GM12878 (cell line): ENCODE measurements around the gene ZSWIM9. TPM values are rescaled to one million over a fixed set of nuclear protein-coding genes. Genes with fewer than 3 reads are reported as not detected.

ENCODE experiments used
- ATAC-seq: fragments of 200-7000 bp; cut with Tn5 transposase; 3 replicates; pipeline ENCODE4 v1.9.1; 2020; ENCODE audit warnings: mild to moderate bottlenecking, moderate library complexity
- Bru-seq: library from RNA; stranded (reverse); fragments of 400-500 nt; gene quantifications from one replicate; lab custom pipeline; 2021; lab: Mats Ljungman, UMichigan
- BruChase-seq, 2 experiments: library from RNA; stranded (reverse); fragments of 400-500 nt; gene quantifications; one replicate each; lab custom pipeline; 2021; lab: Mats Ljungman, UMichigan
- BruUV-seq: library from RNA; stranded (reverse); fragments of 400-500 nt; replicated peaks from 2 replicates; lab custom pipeline; 2021; lab: Mats Ljungman, UMichigan
- CTCF ChIA-PET: fragments of 300-600 bp; sonication (Branson Sonifier 250); formaldehyde crosslinking; extraction: SDS; loops from one replicate; lab custom pipeline; 2021; ENCODE audit warnings: inconsistent platforms; lab: Yijun Ruan, JAX
- POLR2A ChIA-PET: fragments of 350-600 bp; formaldehyde crosslinking; extraction: SDS; loops from one replicate; lab custom pipeline; 2021; ENCODE audit warnings: inconsistent platforms; lab: Charles Lee
- RAD21 ChIA-PET: fragments of 300-600 bp; sonication (Branson Sonifier 250); formaldehyde crosslinking; loops from one replicate; lab custom pipeline; 2023; ENCODE audit warnings: antibody characterized with exemption; ENCODE audit not compliant: unreplicated experiment; lab: Charles Lee
- SMC1A ChIA-PET: fragments of 300-600 bp; sonication (Branson Sonifier 250); formaldehyde crosslinking; loops from one replicate; lab custom pipeline; 2023; ENCODE audit not compliant: unreplicated experiment, uncharacterized antibody; lab: Charles Lee
- DNase-seq: peaks from one replicate; pipeline ENCODE4 v3.0.0-alpha.2; 2011; ENCODE audit warnings: low read depth, low spot score
- FAIRE-seq: peaks from 3 replicates; lab custom pipeline; 2011; peaks lifted over from hg19 to GRCh38; lab: Jason Lieb, UNC
- H2AFZ ChIP-seq: 2 replicates; pipeline ENCODE4 v1.6.0; 2011; ENCODE audit warnings: low read depth, low read length, control low read depth; ENCODE audit not compliant: control insufficient read depth
- H3K27ac ChIP-seq: 2 replicates; pipeline ENCODE4 v1.5.1; 2011; ENCODE audit warnings: control low read depth; ENCODE audit not compliant: control insufficient read depth, insufficient read depth
- H3K27me3 ChIP-seq, 2 experiments: replicated peaks in 1 of 2; 2 replicates each; pipeline versions ENCODE4 v1.6.0 to v1.6.1; 2011; ENCODE audit warnings: low read length in 1 of 2; ENCODE audit not compliant: control insufficient read depth in 2 of 2, insufficient read depth in 2 of 2
- H3K36me3 ChIP-seq, 2 experiments: 2 replicates each; pipeline ENCODE4 v1.5.1; 2011; ENCODE audit warnings: low read length in 1 of 2; ENCODE audit not compliant: control insufficient read depth in 2 of 2, insufficient read depth in 2 of 2
- H3K4me1 ChIP-seq: 2 replicates; pipeline ENCODE4 v1.6.1; 2011; ENCODE audit warnings: mild to moderate bottlenecking, low read length, moderate library complexity, mixed read lengths; ENCODE audit not compliant: control insufficient read depth, insufficient read depth
- H3K4me2 ChIP-seq: 2 replicates; pipeline ENCODE4 v1.6.0; 2011; ENCODE audit warnings: control low read depth; ENCODE audit not compliant: control insufficient read depth, insufficient read depth
- H3K4me3 ChIP-seq: fragments of 200-600 bp; sonication (generic); 2 replicates; pipeline ENCODE4 v1.5.1; 2016
- H3K79me2 ChIP-seq: 2 replicates; pipeline ENCODE4 v1.6.0; 2011; ENCODE audit warnings: low read length; ENCODE audit not compliant: control insufficient read depth, insufficient read depth
- H3K9ac ChIP-seq: 2 replicates; pipeline ENCODE4 v1.8.0; 2011; ENCODE audit warnings: low read length, control low read depth, mixed read lengths; ENCODE audit not compliant: control insufficient read depth, insufficient read depth
- H3K9me3 ChIP-seq: replicated peaks from 3 replicates; pipeline ENCODE4 v1.5.1; 2011; ENCODE audit warnings: mild to moderate bottlenecking, low read length; ENCODE audit not compliant: control insufficient read depth, insufficient read depth
- H4K20me1 ChIP-seq: 2 replicates; pipeline ENCODE4 v1.6.0; 2011; ENCODE audit not compliant: control insufficient read depth, insufficient read depth
- HDGF ChIP-seq: fragments of 450-650 bp; IDR thresholded peaks from 2 replicates; pipeline ENCODE4 v1.6.1; 2016; ENCODE audit warnings: antibody characterized with exemption
- KDM1A ChIP-seq: fragments of 200-600 bp; sonication (generic); IDR thresholded peaks from 2 replicates; pipeline ENCODE4 v1.6.1; 2016; ENCODE audit warnings: borderline replicate concordance
- NKRF ChIP-seq: fragments of 450-650 bp; conservative IDR thresholded peaks from 2 replicates; pipeline ENCODE4 v1.6.1; 2017; ENCODE audit warnings: mild to moderate bottlenecking, moderate library complexity
- NRF1 ChIP-seq: conservative IDR thresholded peaks from 2 replicates; pipeline ENCODE4 v1.6.1; 2011; ENCODE audit warnings: mild to moderate bottlenecking, low read depth, low read length, improper control_type of control experiment
- SIX5 ChIP-seq: IDR thresholded peaks from 2 replicates; pipeline ENCODE4 v1.6.1; 2011; ENCODE audit warnings: mild to moderate bottlenecking, low read depth, low read length, moderate library complexity; ENCODE audit not compliant: severe bottlenecking
- STAT1 ChIP-seq: fragments of 450-650 bp; conservative IDR thresholded peaks from 2 replicates; pipeline ENCODE4 v1.6.1; 2014; ENCODE audit warnings: antibody characterized with exemption, mild to moderate bottlenecking
- SUZ12 ChIP-seq: fragments of 200-600 bp; sonication (generic); IDR thresholded peaks from one replicate; pipeline ENCODE4 v1.6.1; 2018; ENCODE audit warnings: antibody characterized with exemption, mild to moderate bottlenecking; ENCODE audit not compliant: unreplicated experiment
- ZBTB4 ChIP-seq: fragments of 450-650 bp; formaldehyde crosslinking; IDR thresholded peaks from 2 replicates; pipeline ENCODE4 v1.4.0; 2022; ENCODE audit warnings: mild to moderate bottlenecking, moderate library complexity
- ZNF274 ChIP-seq: IDR thresholded peaks from one replicate; pipeline ENCODE4 v1.8.0; 2011; ENCODE audit not compliant: insufficient read length, insufficient read depth
- WGBS: methylation state at CpG from one replicate; pipeline ENCODE4 v1.1.6; 2016; ENCODE audit warnings: low lambda C conversion rate; ENCODE audit not compliant: insufficient replicate concordance, insufficient coverage; ENCODE audit errors: missing lambda C conversion rate; 5-methylcytosine and 5-hydroxymethylcytosine counted together
- in situ Hi-C: fragments of 300-500 bp; cut with MboI; formaldehyde crosslinking; loops from 9 replicates; pipeline ENCODE4 v1.14.3; 2018; ENCODE audit warnings: mixed read lengths
- intact Hi-C: fragments of 100-400 bp; cut with micrococcal nuclease; formaldehyde crosslinking; loops from one replicate; pipeline ENCODE4 v1.14.2; 2022; ENCODE audit not compliant: unreplicated experiment
- long read RNA-seq, 2 experiments: library from polyadenylated mRNA; unstranded; transcript quantifications; one replicate each; pipeline ENCODE4 v2.0.0, GENCODE V29; 2019 to 2020
- polyA minus RNA-seq, 3 experiments: library from RNA; depleted of rRNA, polyadenylated mRNA; stranded (reverse); fragments of >200 nt; gene quantifications; 2 replicates each; pipeline ENCODE4 v1.2.3, GENCODE V29; 2011
- polyA plus RNA-seq, 11 experiments: library from polyadenylated mRNA; depleted of rRNA in 4 of 11; unstranded in 6 of 11; stranded (reverse) in 5 of 11; fragments of >200 nt; fragmentation: Nextera tagmentation in 4 of 11; fragmentation: Illumina TruSeq in 1 of 11; extraction: Ambion mirVana in 4 of 11; extraction: Trizol in 1 of 11; gene quantifications; 1 replicate in 1 of 11; 2 replicates in 10 of 11; pipeline versions ENCODE4 v1.2.1 to v1.2.3, GENCODE V29; 2011 to 2016; ENCODE audit warnings: inconsistent platforms in 2 of 11, missing spikeins in 2 of 11, low read depth in 1 of 11
- total RNA-seq, 4 experiments: library from RNA; depleted of rRNA in 3 of 4; stranded (reverse); fragments of >200 nt in 3 of 4; fragmentation: Illumina TruSeq in 1 of 4; extraction: Trizol in 1 of 4; gene quantifications; 2 replicates each; pipeline versions ENCODE4 v1.2.1 to v1.2.3, GENCODE V29; 2013 to 2021

Gene ZSWIM9
- total RNA-seq (2013; cell fraction: nucleolus; rRNA removed), result 3.2 and 4.0 TPM in 2 replicates
- total RNA-seq (2014; rRNA removed) (1.8 TPM in 2 replicates), total RNA-seq (2014; rRNA removed; fragmentation: Illumina TruSeq; extraction: Trizol) (0.76 and 1.2 TPM in 2 replicates), total RNA-seq (2021) (5.7 and 6.2 TPM in 2 replicates), polyA plus RNA-seq (2011; rRNA removed) (0.35 and 0.50 TPM in 2 replicates), polyA plus RNA-seq (2014; fragmentation: Illumina TruSeq; extraction: Trizol) (0.92 and 1.4 TPM in 2 replicates), polyA plus RNA-seq (2014; fragmentation: Nextera tagmentation; extraction: Ambion mirVana) (under 1 TPM in 1 of 2 experiments, not detected in 1; 0.29 TPM), polyA plus RNA-seq (2014; rRNA removed) (2.4 and 3.4 TPM in 2 replicates), polyA plus RNA-seq (2016; fragmentation: Nextera tagmentation; extraction: Ambion mirVana) (1 to 10 TPM; 1.2 to 1.7 TPM), polyA minus RNA-seq (2011; rRNA and poly(A)+ RNA removed) (0.22 and 0.31 TPM in 2 replicates), Bru-seq, nascent RNA (percentile 56 among the genes with signal in this experiment), BruChase-seq, experiment 1, labeled RNA remaining after a 6-hour chase (percentile 55 among the genes with signal in this experiment), BruChase-seq, experiment 2, labeled RNA remaining after a 2-hour chase (percentile 52 among the genes with signal in this experiment)
- 1.2 TPM for polyA plus RNA-seq (2011; ENCODE audit: low read depth)
- polyA plus RNA-seq (2011; cell fraction: cytosol; rRNA removed), result 0.33 and 0.47 TPM in 2 replicates
- polyA plus RNA-seq (2011; cell fraction: nucleus; rRNA removed), result 0.69 and 0.79 TPM in 2 replicates
- polyA plus RNA-seq (2012), result 5.6 and 6.1 TPM in 2 replicates
- 0.73 and 0.94 TPM in 2 replicates for polyA minus RNA-seq (2011; cell fraction: cytosol; rRNA and poly(A)+ RNA removed)
- polyA minus RNA-seq (2011; cell fraction: nucleus; rRNA and poly(A)+ RNA removed), result 0.60 and 2.0 TPM in 2 replicates
- long read RNA-seq, experiment 1, partial matches to known transcripts, result 1 of 2 reads
- long read RNA-seq, experiment 1, other reads (novel, unspliced or antisense), result 1 of 2 reads
- long read RNA-seq, experiment 2, partial matches to known transcripts, result 0 of 1 reads
- long read RNA-seq, experiment 2, other reads (novel, unspliced or antisense), result 1 of 1 reads

- intact Hi-C loops, result loop anchor here (10.0 kb wide), 1 partner anchor 95 kb away; no protein-coding TSS in a partner anchor
- DNase-seq (peak; percentile 71), ATAC-seq (peak; percentile 97), FAIRE-seq (peak; percentile 54)
- Histone ChIP-seq H3K4me3 (peak within 1 kb of the TSS; percentile 99), H3K4me2 (peak within 1 kb of the TSS; percentile 67), H3K79me2 (peaks cover 36% of the 10 kb centered on the region), H2AFZ (peak within 1 kb of the TSS; percentile 99), H3K27ac (peak within 1 kb of the TSS; percentile 99), H4K20me1 (peaks cover 4% of the 10 kb centered on the region; the same call in 1 of the 2 replicates), H3K36me3 (no peaks in the 10 kb centered on the region; a peak in 2 of 4 replicates), H3K4me1 (peaks cover 19% of the 10 kb centered on the region), H3K9me3 (no peaks in the 10 kb centered on the region), H3K9ac (peak within 1 kb of the TSS; percentile 96), H3K27me3 (no peaks in the 10 kb centered on the region)
- CTCF ChIA-PET, result interaction anchor here (0.7 to 1.5 kb wide), 5 partner anchors 18 to 90 kb away, joined by 3 to 11 read pairs (median 4); no protein-coding TSS in a partner anchor
- RAD21 ChIA-PET, result interaction anchor here (0.6 to 1.3 kb wide), 11 partner anchors 17 to 821 kb away, joined by 3 to 6 read pairs (median 4); partner anchors contain the start of genes CARD8, DHX34, KDELR1 and SYNGR4
- SMC1A ChIA-PET, result interaction anchor here (0.6 to 1.1 kb wide), 3 partner anchors 33 to 163 kb away, joined by 3 read pairs; no protein-coding TSS in a partner anchor
- WGBS, result 2% methylated on average over 51 of the region's 82 CpGs
- in situ Hi-C loops, result no loop called here
- BruUV-seq, result no TSS peak
- POLR2A ChIA-PET, result interaction anchor here (0.6 to 1.4 kb wide), 9 partner anchors 34 to 1165 kb away, joined by 3 to 8 read pairs (median 3); no protein-coding TSS in a partner anchor
- TF ChIP-seq SUZ12 (no peak), NKRF (peak; percentile 99), ZNF274 (no peak), NRF1 (0 out of 2 replicates have a peak, but pooled peaks have one; percentile 25), ZBTB4 (no peak), KDM1A (no peak), STAT1 (no peak), HDGF (peak; percentile 76; the same call in 1 of the 2 replicates), SIX5 (peak; percentile 72)
Measured at GRCh38 chr19:48169939-48170803, at the start of gene ZSWIM9, which contains the start of gene LIG1. ZSWIM9 (plus strand) TSS chr19:48170680; CDS start chr19:48171803, 1,123 bp downstream. LIG1 (minus strand) TSS chr19:48170344; CDS start chr19:48165566, 4,778 bp downstream.
